HCT116 (cell line): ENCODE results near the gene CHST8. TPM values are rescaled to one million over a fixed set of nuclear protein-coding genes. Genes with fewer than 3 reads are reported as not detected.

ENCODE experiments used
- ATAC-seq: fragments of 200-7000 bp; cut with Tn5 transposase; 2 replicates; pipeline ENCODE4 v1.9.1; 2020; ENCODE audit warnings: mild to moderate bottlenecking, moderate library complexity
- BruUV-seq: library from RNA; stranded (reverse); fragments of 400-500 nt; replicated peaks from 2 replicates; lab custom pipeline; 2021; lab: Mats Ljungman, UMichigan
- CTCF ChIA-PET: fragments of 300-600 bp; sonication (Branson Sonifier 250); formaldehyde crosslinking; loops from one replicate; lab custom pipeline; 2021; ENCODE audit warnings: antibody characterized with exemption; lab: Charles Lee
- POLR2A ChIA-PET: fragments of 300-600, 350-600 bp; sonication (Branson Sonifier 250); formaldehyde crosslinking; loops from one replicate; lab custom pipeline; 2021; ENCODE audit warnings: antibody characterized with exemption; lab: Charles Lee
- RAD21 ChIA-PET, 2 experiments: fragments of 300-600 bp; sonication (Branson Sonifier 250); formaldehyde crosslinking; loops; one replicate each; lab custom pipeline; 2023; ENCODE audit warnings: low total read pairs in 2 of 2; ENCODE audit not compliant: uncharacterized antibody in 2 of 2, unreplicated experiment in 2 of 2, low non-redundant PET in 1 of 2; lab: Charles Lee
- DNase-seq: peaks from one replicate; pipeline ENCODE4 v3.0.0-alpha.2; 2010; ENCODE audit warnings: low read depth, low spot score
- H2AFZ ChIP-seq: fragments of 200-600 bp; shearing (Covaris generic), sonication (generic); 2 replicates; pipeline ENCODE4 v1.6.1; 2017; ENCODE audit warnings: low read depth, mixed run types, mixed read lengths, antibody characterized with exemption, low read length; ENCODE audit not compliant: poor library complexity, severe bottlenecking
- H3K27ac ChIP-seq: 2 replicates; pipeline ENCODE4 v1.5.1; 2012; ENCODE audit warnings: low read depth, low read length
- H3K27me3 ChIP-seq: fragments of 200-600 bp; sonication (generic); 2 replicates; pipeline ENCODE4 v1.6.1; 2016; ENCODE audit warnings: mixed run types, low read length, mixed read lengths; ENCODE audit not compliant: insufficient read depth
- H3K36me3 ChIP-seq, 2 experiments: fragments of 200-500 bp in 1 of 2; fragments of 200-600 bp in 1 of 2; sonication (Bioruptor generic) in 1 of 2; sonication (generic) in 1 of 2; 2 replicates each; pipeline versions ENCODE4 v1.5.1 to v1.6.1; 2014 to 2016; ENCODE audit warnings: low read length in 2 of 2, inconsistent platforms in 1 of 2, mixed read lengths in 1 of 2, mixed run types in 1 of 2; ENCODE audit not compliant: insufficient read depth in 2 of 2, control insufficient read depth in 1 of 2
- H3K4me1 ChIP-seq, 2 experiments: fragments of 200-600 bp in 1 of 2; sonication (generic) in 1 of 2; 2 replicates each; pipeline versions ENCODE4 v1.5.1 to v1.6.1; 2012 to 2017; ENCODE audit warnings: low read length in 2 of 2, inconsistent platforms in 1 of 2, mild to moderate bottlenecking in 1 of 2, mixed read lengths in 1 of 2, mixed run types in 1 of 2, moderate library complexity in 1 of 2; ENCODE audit not compliant: insufficient read depth in 2 of 2, control insufficient read depth in 1 of 2
- H3K4me2 ChIP-seq: fragments of 200-600 bp; sonication (generic); 2 replicates; pipeline ENCODE4 v1.6.1; 2017; ENCODE audit warnings: mixed run types, low read length, mixed read lengths
- H3K4me3 ChIP-seq, 2 experiments: fragments of 200-600 bp in 1 of 2; sonication (generic) in 1 of 2; replicated peaks in 1 of 2; 2 replicates each; pipeline ENCODE4 v1.5.1; 2011 to 2016; ENCODE audit warnings: low read length in 2 of 2, control low read depth in 1 of 2, low read depth in 1 of 2, mild to moderate bottlenecking in 1 of 2, mixed read lengths in 1 of 2, mixed run types in 1 of 2
- H3K79me2 ChIP-seq: fragments of 200-600 bp; sonication (generic); 2 replicates; pipeline ENCODE4 v1.6.1; 2017; ENCODE audit warnings: mild to moderate bottlenecking, mixed run types, low read length, moderate library complexity, mixed read lengths; ENCODE audit not compliant: insufficient read depth
- H3K9ac ChIP-seq: fragments of 200-600 bp; sonication (generic); 2 replicates; pipeline ENCODE4 v1.6.1; 2016; ENCODE audit warnings: low read length, mixed read lengths
- H3K9me2 ChIP-seq: fragments of 200-600 bp; sonication (generic), shearing (Covaris generic); 2 replicates; pipeline ENCODE4 v1.6.1; 2017; ENCODE audit warnings: mixed run types, mild to moderate bottlenecking, moderate library complexity; ENCODE audit not compliant: insufficient read depth
- H3K9me3 ChIP-seq, 2 experiments: fragments of 200-500 bp in 1 of 2; fragments of 200-600 bp in 1 of 2; sonication (Bioruptor generic) in 1 of 2; sonication (generic) in 1 of 2; 2 replicates each; pipeline ENCODE4 v1.6.1; 2014 to 2017; ENCODE audit warnings: low read length in 2 of 2, mixed read lengths in 2 of 2, inconsistent platforms in 1 of 2, low read depth in 1 of 2, mild to moderate bottlenecking in 1 of 2, mixed run types in 1 of 2, moderate library complexity in 1 of 2; ENCODE audit not compliant: control insufficient read depth in 1 of 2, insufficient read depth in 1 of 2
- H4K20me1 ChIP-seq: fragments of 200-600 bp; sonication (generic), shearing (Covaris generic); 2 replicates; pipeline ENCODE4 v1.6.1; 2017; ENCODE audit warnings: mixed run types, mild to moderate bottlenecking, moderate library complexity; ENCODE audit not compliant: insufficient read depth
- CBX3 ChIP-seq: IDR thresholded peaks from 2 replicates; pipeline ENCODE4 v1.6.1; 2012; ENCODE audit warnings: low read depth
- EGR1 ChIP-seq: IDR thresholded peaks from 2 replicates; pipeline ENCODE4 v1.6.1; 2012; ENCODE audit warnings: low read depth
- ELF1 ChIP-seq: IDR thresholded peaks from 2 replicates; pipeline ENCODE4 v1.6.1; 2012; ENCODE audit warnings: low read depth, borderline replicate concordance
- EZH2phosphoT487 ChIP-seq: fragments of 200-600 bp; IDR thresholded peaks from 2 replicates; pipeline ENCODE4 v1.6.1; 2018; ENCODE audit warnings: antibody characterized with exemption, borderline replicate concordance
- FOSL1 ChIP-seq: IDR thresholded peaks from 2 replicates; pipeline ENCODE4 v1.6.1; 2012; ENCODE audit warnings: low read depth
- JUND ChIP-seq: IDR thresholded peaks from 2 replicates; pipeline ENCODE4 v1.6.1; 2012
- POLR2A ChIP-seq: IDR thresholded peaks from 2 replicates; pipeline ENCODE4 v1.7.0; 2011; ENCODE audit warnings: borderline replicate concordance; ENCODE audit not compliant: insufficient read depth, insufficient read length; ENCODE audit errors: extremely low read depth
- POLR2AphosphoS5 ChIP-seq: IDR thresholded peaks from 2 replicates; pipeline ENCODE4 v1.6.1; 2011; ENCODE audit warnings: mild to moderate bottlenecking, low read depth, low read length, moderate library complexity
- RAD21 ChIP-seq: IDR thresholded peaks from 2 replicates; pipeline ENCODE4 v1.6.1; 2012; ENCODE audit warnings: low read depth, mild to moderate bottlenecking
- SP1 ChIP-seq: IDR thresholded peaks from 2 replicates; pipeline ENCODE4 v1.6.1; 2012; ENCODE audit warnings: low read depth
- SRF ChIP-seq: IDR thresholded peaks from 2 replicates; pipeline ENCODE4 v1.6.1; 2012; ENCODE audit warnings: low read depth
- TCF7L2 ChIP-seq: IDR thresholded peaks from 2 replicates; pipeline ENCODE4 v1.7.0; 2011; ENCODE audit warnings: borderline replicate concordance, inconsistent platforms; ENCODE audit not compliant: insufficient read depth, insufficient read length; ENCODE audit errors: extremely low read depth
- YY1 ChIP-seq: IDR thresholded peaks from 2 replicates; pipeline ENCODE4 v1.6.1; 2011; ENCODE audit warnings: low read length, low read depth, moderate library complexity, mild to moderate bottlenecking; ENCODE audit not compliant: insufficient replicate concordance; ENCODE audit errors: extremely low read depth
- ZBTB33 ChIP-seq: IDR thresholded peaks from 2 replicates; pipeline ENCODE4 v1.6.1; 2011; ENCODE audit warnings: mild to moderate bottlenecking, low read length, moderate library complexity; ENCODE audit not compliant: insufficient replicate concordance; ENCODE audit errors: extremely low read depth
- intact Hi-C: fragments of 100-400 bp; cut with micrococcal nuclease; formaldehyde crosslinking; loops from 2 replicates; pipeline ENCODE4 v1.10.0; 2022
- total RNA-seq: library from RNA; stranded (reverse); gene quantifications from one replicate; pipeline ENCODE4 v1.2.1, GENCODE V29; 2021; ENCODE audit not compliant: unreplicated experiment
- TF ChIP-seq, protein P1 (sequence below): IDR thresholded peaks from 2 replicates; pipeline ENCODE4 v1.6.1; 2012

The CHST8 gene
- total RNA-seq, 1 experiment from 2014 or later = not detected

GRCh38 chr19:33806434-33806881 is 184.7 kb downstream of the CHST8 start:
- Histone ChIP-seq H3K9me2 (no peaks in the 10 kb centered on the region), H4K20me1 (no peaks in the 10 kb centered on the region), H3K4me2 (no peak overlapping the region)
- no peak for ATAC-seq
- ChIA-PET POLR2A (no interaction called here), CTCF (no interaction called here)
- TF ChIP-seq ZBTB33 (no peak), SP1 (no peak), CBX3 (no peak)
- TF ChIP-seq, all 23 proteins: peak for 0
- no peaks in the 10 kb centered on the region; a peak in 1 of 4 replicates for H3K4me1 ChIP-seq
- no peaks in the 10 kb centered on the region; a peak in 2 of 4 replicates for H3K36me3 ChIP-seq
- H3K9me3 ChIP-seq = no peaks in the 10 kb centered on the region
- DNase-seq = no peak
- H2AFZ ChIP-seq = no peak overlapping the region
- intact Hi-C loops = no loop called here
- H3K79me2 ChIP-seq = no peaks in the 10 kb centered on the region
- no peak overlapping the region for H3K4me3 ChIP-seq
- H3K27me3 ChIP-seq = no peaks in the 10 kb centered on the region
- H3K9ac ChIP-seq = no peak overlapping the region
- no TSS peak for BruUV-seq
- no peak overlapping the region for H3K27ac ChIP-seq
- RAD21 ChIA-PET = no interaction called here

DNA sequence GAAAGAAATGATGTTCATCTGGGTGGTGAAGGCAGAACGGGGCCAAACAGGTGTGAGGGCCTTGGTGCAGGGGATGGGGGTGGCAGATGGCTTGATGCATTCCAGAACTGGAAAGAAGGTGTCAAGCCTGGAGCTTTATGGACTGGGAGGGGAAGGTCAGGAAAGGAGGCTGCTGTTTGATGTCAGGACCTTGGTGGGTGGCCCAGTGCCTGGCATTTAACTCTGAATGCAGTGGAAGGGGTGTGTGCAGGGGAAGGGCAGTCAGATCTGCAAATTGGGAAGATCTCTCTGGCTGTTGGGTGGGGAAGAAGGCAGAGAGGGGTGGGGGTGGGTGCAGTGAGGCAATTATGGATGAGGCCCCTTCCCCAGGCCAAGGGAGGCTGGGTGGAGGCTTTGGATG is 186.6 kb downstream of the CHST8 start:
- BruUV-seq = no TSS peak
- Histone ChIP-seq H2AFZ (no peak overlapping the region), H3K9ac (no peak overlapping the region), H3K4me1 (no peaks in the 10 kb centered on the region; a peak in 1 of 4 replicates), H4K20me1 (no peaks in the 10 kb centered on the region), H3K9me3 (no peaks in the 10 kb centered on the region), H3K36me3 (no peaks in the 10 kb centered on the region; a peak in 2 of 4 replicates), H3K27me3 (no peaks in the 10 kb centered on the region), H3K9me2 (no peaks in the 10 kb centered on the region), H3K79me2 (no peaks in the 10 kb centered on the region), H3K4me2 (no peak overlapping the region), H3K4me3 (no peak overlapping the region), H3K27ac (no peak overlapping the region)
- RAD21 ChIA-PET = no interaction called here
- POLR2A ChIA-PET = no interaction called here
- intact Hi-C loops = no loop called here
- ATAC-seq (no peak), DNase-seq (no peak)
- CTCF ChIA-PET = no interaction called here
- no peak for TF ChIP-seq YY1
- no peak for TF ChIP-seq EGR1
- TF ChIP-seq, protein P1, sequence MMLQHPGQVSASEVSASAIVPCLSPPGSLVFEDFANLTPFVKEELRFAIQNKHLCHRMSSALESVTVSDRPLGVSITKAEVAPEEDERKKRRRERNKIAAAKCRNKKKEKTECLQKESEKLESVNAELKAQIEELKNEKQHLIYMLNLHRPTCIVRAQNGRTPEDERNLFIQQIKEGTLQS = no peak
- TF ChIP-seq TCF7L2 = no peak
- no peak for TF ChIP-seq ZBTB33
- no peak for TF ChIP-seq SRF
- no peak for TF ChIP-seq JUND
- TF ChIP-seq FOSL1 = no peak
- no peak for TF ChIP-seq EZH2phosphoT487
- TF ChIP-seq POLR2A = no peak
- no peak for TF ChIP-seq ELF1
- TF ChIP-seq POLR2AphosphoS5 = no peak
- TF ChIP-seq RAD21 = no peak
- no peak for TF ChIP-seq SP1
